Fibroblast of skin of left quadriceps (primary cell): ENCODE data around the gene RFPL2.

Experiments
- DNase-seq, 2 experiments: peaks; one replicate each; pipeline ENCODE4 v3.0.0-alpha.2; 2013; ENCODE audit warnings: low read depth in 2 of 2

Gene RFPL2

GRCh38 chr22:32204856-32205722 is at the start of gene RFPL2:
Gene RFPL2, minus strand, starts transcription at chr22:32205073. Its CDS starts 2,622 bp downstream, at chr22:32202451.
- DNase-seq, result no peak

- no peak for DNase-seq
These were observed 44.4 kb upstream of the RFPL2 start for GRCh38 chr22:32249231-32249630.

DNA sequence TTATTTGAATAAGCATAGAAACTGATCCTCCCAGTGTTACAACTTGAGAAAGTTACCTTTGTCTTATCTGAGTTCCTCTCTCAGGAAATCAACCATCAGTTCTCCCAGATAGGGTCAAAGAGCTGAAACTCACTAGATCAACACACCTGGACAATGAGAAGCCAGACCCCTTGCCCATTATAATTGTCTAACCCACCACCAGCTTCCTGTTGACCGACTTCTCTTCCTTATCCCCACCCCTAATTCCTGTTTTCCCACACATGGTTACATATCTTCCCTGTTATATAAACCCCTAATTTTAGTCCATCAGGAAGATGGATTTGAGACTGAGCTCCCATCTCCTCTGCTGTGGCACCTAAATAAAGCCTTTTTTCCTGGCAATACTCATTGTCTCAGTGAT is 43.4 kb upstream of the RFPL2 start:
- no peak for DNase-seq

DNA sequence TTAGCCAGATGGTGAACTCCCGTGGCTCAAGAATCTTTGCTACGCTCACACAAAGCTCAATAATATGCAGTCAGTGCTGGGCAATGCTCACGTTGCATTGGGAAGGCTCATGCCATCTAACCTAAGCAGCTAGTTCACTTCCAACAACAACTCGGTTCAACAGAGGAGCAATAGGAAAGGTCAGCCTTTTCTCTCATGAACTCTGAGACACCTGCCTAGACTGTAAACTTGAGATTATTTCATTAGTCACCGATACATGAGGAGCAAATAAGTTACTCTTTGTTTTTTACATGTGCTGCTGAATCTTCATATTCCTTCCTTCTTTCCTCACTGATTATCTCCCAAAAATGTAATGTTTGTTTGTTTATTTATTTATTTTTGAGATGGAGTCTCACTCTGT is 41.3 kb upstream of the RFPL2 start:
- no peak for DNase-seq

GRCh38 chr22:32245042-32245441 is 40.2 kb upstream of the RFPL2 start:
- no peak for DNase-seq

- no peak for DNase-seq
These were observed 39.7 kb upstream of the RFPL2 start for GRCh38 chr22:32244547-32244946.

DNA sequence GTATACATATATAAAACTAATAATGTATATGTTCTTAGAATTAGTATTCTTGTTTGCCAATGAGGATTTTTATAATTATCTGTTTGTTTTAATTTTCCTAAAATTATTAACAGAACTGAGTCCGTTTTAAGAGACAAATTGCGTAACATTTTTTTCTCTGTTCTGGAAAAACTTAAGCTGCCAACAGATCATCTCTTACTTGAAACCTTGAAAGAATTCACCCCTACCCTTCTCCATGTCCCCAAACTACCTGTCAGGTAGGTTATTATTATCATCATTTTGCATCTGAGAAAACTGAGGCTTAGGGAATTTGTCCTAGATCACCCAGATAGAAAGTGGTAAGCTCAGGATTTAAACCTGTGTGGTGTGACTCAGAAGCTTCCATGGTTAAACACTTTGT is 35.6 kb upstream of the RFPL2 start:
- DNase-seq, result no peak

- no peak for DNase-seq
These were observed 33.0 kb upstream of the RFPL2 start for GRCh38 chr22:32237906-32238305.

- no peak for DNase-seq
These were observed 32.1 kb upstream of the RFPL2 start for GRCh38 chr22:32236970-32237369.

- DNase-seq, result no peak
These were observed 28.2 kb upstream of the RFPL2 start for GRCh38 chr22:32233091-32233490.

- DNase-seq, result no peak
These were observed 27.4 kb upstream of the RFPL2 start for GRCh38 chr22:32232191-32232830.

- DNase-seq, result no peak
These were observed 21.6 kb upstream of the RFPL2 start for GRCh38 chr22:32226326-32227104.

- DNase-seq, result no peak
These were observed 18.1 kb upstream of the RFPL2 start for GRCh38 chr22:32222991-32223390.

DNA sequence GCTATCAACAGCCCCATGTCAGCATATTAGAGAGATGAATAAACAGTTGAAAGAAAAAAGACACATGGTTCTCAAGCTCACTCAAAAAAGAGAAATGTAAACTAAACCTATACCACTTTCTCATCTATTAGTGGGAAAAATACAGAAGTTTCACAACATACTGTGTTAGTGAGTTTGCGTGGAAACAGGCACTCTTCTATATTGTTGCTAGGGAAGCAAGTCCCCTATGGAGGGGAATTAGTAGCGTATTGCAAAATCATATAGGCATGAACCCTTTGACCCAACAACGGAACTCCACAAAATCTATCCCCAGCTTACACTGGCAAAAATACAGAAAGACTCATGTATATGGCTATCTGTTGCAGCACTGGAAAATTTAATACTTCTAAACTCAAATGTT is 14.2 kb upstream of the RFPL2 start:
- DNase-seq, result no peak

GRCh38 chr22:32218470-32218869 is 13.6 kb upstream of the RFPL2 start:
- no peak for DNase-seq

GRCh38 chr22:32217465-32217864 is 12.6 kb upstream of the RFPL2 start:
- DNase-seq, result no peak

DNA sequence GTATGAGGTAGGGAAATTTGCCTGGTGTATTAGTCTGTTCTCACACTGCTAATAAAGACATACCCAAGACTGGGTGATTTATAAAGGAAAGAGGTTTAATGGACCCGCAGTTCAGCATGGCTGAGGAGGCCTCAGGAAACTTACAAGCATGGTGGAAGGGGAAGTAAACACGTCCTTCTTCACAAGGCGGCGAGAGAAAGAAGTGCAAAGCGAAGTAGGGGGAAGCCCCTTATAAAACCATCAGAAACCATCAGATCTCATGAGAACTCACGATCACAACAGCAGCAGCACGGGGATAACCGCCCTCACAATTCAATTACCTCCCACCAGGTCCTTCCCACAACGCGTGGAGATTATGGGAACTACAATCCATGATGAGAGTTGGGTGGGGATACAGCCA is 12.0 kb upstream of the RFPL2 start:
- no peak for DNase-seq

GRCh38 chr22:32211011-32211410 is 6.1 kb upstream of the RFPL2 start:
- no peak for DNase-seq

- DNase-seq, result no peak
These were observed 3.8 kb upstream of the RFPL2 start for GRCh38 chr22:32208681-32209080.

DNA sequence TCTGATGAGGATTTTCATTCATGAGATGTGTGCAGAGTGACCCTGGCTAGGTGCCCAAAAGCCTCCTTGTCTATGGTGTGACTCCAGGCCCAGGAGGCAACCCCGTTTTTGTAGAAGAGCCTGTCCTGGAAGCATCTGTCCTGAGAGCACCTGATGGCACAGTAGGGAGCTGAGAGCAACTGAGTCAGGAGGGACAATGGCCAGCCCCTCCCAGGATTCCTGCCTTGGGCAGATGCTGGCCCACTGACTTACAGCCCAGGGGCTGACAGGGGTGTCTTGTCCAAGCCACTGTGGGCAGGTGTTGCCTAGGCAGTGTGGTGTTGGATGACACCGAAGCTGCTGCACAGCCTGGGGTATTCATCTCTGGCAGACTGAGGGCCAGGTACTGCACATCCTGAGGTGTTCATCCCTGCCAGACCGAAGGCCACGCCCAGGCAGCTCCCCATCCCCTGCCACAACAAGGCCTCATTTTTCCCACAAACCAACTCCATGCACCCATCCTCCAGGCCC is 3.2 kb upstream of the RFPL2 start:
- no peak for DNase-seq

GRCh38 chr22:32206774-32207758 is 2.2 kb upstream of the RFPL2 start:
- DNase-seq, result no peak
